Endothelial cell of umbilical vein (primary cell): ENCODE data around the gene SLC38A1. TPM values are rescaled to one million over a fixed set of nuclear protein-coding genes. Genes with fewer than 3 reads are reported as not detected.

Experiments
- BruUV-seq: library from RNA; stranded (reverse); fragments of 400-500 nt; replicated peaks from 2 replicates; lab custom pipeline; 2021; lab: Mats Ljungman, UMichigan
- CTCF ChIA-PET: fragments of 300-600, 350-600 bp; sonication (Branson Sonifier 250); formaldehyde crosslinking; loops from one replicate; lab custom pipeline; 2021; ENCODE audit warnings: antibody characterized with exemption, inconsistent platforms; lab: Charles Lee
- POLR2A ChIA-PET: fragments of 300-600, 350-600 bp; sonication (Branson Sonifier 250); formaldehyde crosslinking; loops from one replicate; lab custom pipeline; 2021; ENCODE audit warnings: antibody characterized with exemption, inconsistent platforms; lab: Charles Lee
- DNase-seq: peaks from one replicate; pipeline ENCODE4 v3.0.0-alpha.2; 2011; ENCODE audit warnings: low read depth, low spot score
- FAIRE-seq: peaks from 2 replicates; lab custom pipeline; 2011; peaks lifted over from hg19 to GRCh38; lab: Jason Lieb, UNC
- H2AFZ ChIP-seq: 2 replicates; pipeline ENCODE4 v1.6.0; 2012; ENCODE audit warnings: low read depth, low read length, control low read depth, inconsistent platforms
- H3K27ac ChIP-seq: 2 replicates; pipeline ENCODE4 v1.5.1; 2011; ENCODE audit warnings: low read depth, mild to moderate bottlenecking, control low read depth, low read length, moderate library complexity; ENCODE audit not compliant: insufficient read depth
- H3K27me3 ChIP-seq, 2 experiments: 2 replicates each; pipeline versions ENCODE4 v1.6.0 to v1.6.1; 2011; ENCODE audit warnings: low read length in 2 of 2, mixed read lengths in 1 of 2; ENCODE audit not compliant: control insufficient read depth in 2 of 2, insufficient read depth in 2 of 2
- H3K36me3 ChIP-seq, 2 experiments: 2 replicates in 1 of 2; 3 replicates in 1 of 2; pipeline ENCODE4 v1.5.1; 2011; ENCODE audit warnings: low read length in 2 of 2, mild to moderate bottlenecking in 1 of 2, moderate library complexity in 1 of 2; ENCODE audit not compliant: control insufficient read depth in 2 of 2, insufficient read depth in 2 of 2; ENCODE audit errors: extremely low read depth in 1 of 2
- H3K4me1 ChIP-seq: 3 replicates; pipeline ENCODE4 v1.5.1; 2011; ENCODE audit warnings: mild to moderate bottlenecking, low read length; ENCODE audit not compliant: control insufficient read depth, insufficient read depth; ENCODE audit errors: extremely low read depth
- H3K4me2 ChIP-seq: 2 replicates; pipeline ENCODE4 v1.6.1; 2011; ENCODE audit warnings: low read length, control low read depth, mixed read lengths; ENCODE audit not compliant: insufficient read depth
- H3K4me3 ChIP-seq, 3 experiments: fragments of 200-600 bp in 1 of 3; sonication (generic), shearing (Covaris generic) in 1 of 3; replicated peaks in 1 of 3; 2 replicates each; pipeline ENCODE4 v1.5.1; 2011 to 2016; ENCODE audit warnings: control low read depth in 3 of 3, low read length in 3 of 3, mild to moderate bottlenecking in 2 of 3, inconsistent platforms in 1 of 3, low read depth in 1 of 3, moderate library complexity in 1 of 3; ENCODE audit not compliant: insufficient read depth in 1 of 3
- H3K79me2 ChIP-seq: 2 replicates; pipeline ENCODE4 v1.6.0; 2012; ENCODE audit warnings: low read length, inconsistent platforms; ENCODE audit not compliant: control insufficient read depth, insufficient read depth
- H3K9ac ChIP-seq: replicated peaks from 2 replicates; pipeline ENCODE3; 2011; ENCODE audit warnings: low read length, control low read depth; ENCODE audit not compliant: insufficient read depth; ENCODE audit errors: extremely low read depth
- H3K9me1 ChIP-seq: replicated peaks from 3 replicates; pipeline ENCODE4 v1.6.0; 2011; ENCODE audit warnings: mild to moderate bottlenecking, low read length; ENCODE audit not compliant: control insufficient read depth, insufficient read depth; ENCODE audit errors: extremely low read depth
- H3K9me3 ChIP-seq: replicated peaks from 2 replicates; pipeline ENCODE4 v1.5.1; 2012; ENCODE audit warnings: low read length, inconsistent platforms; ENCODE audit not compliant: control insufficient read depth, insufficient read depth
- H4K20me1 ChIP-seq: replicated peaks from 2 replicates; pipeline ENCODE3; 2011; ENCODE audit warnings: mild to moderate bottlenecking, low read length; ENCODE audit not compliant: control insufficient read depth, insufficient read depth; ENCODE audit errors: extremely low read depth
- CTCF ChIP-seq, 2 donors: IDR thresholded peaks; 1 replicate in 1 of 2; 2 replicates in 1 of 2; pipeline ENCODE4 v1.5.1; 2011; ENCODE audit warnings: low read length in 2 of 2, mild to moderate bottlenecking in 2 of 2, moderate library complexity in 2 of 2, control low read depth in 1 of 2, inconsistent platforms in 1 of 2, low read depth in 1 of 2; ENCODE audit not compliant: insufficient read depth in 1 of 2; ENCODE audit errors: extremely low read depth in 1 of 2
- FOS ChIP-seq: IDR thresholded peaks from 2 replicates; pipeline ENCODE4 v1.6.1; 2011; ENCODE audit warnings: mild to moderate bottlenecking, low read length, moderate library complexity, borderline replicate concordance; ENCODE audit not compliant: insufficient read depth
- GATA2 ChIP-seq: IDR thresholded peaks from 2 replicates; pipeline ENCODE4 v1.7.0; 2011; ENCODE audit warnings: low read depth, mild to moderate bottlenecking, moderate library complexity, mixed read lengths, low read length; ENCODE audit not compliant: insufficient read length, insufficient read depth
- MYC ChIP-seq: IDR thresholded peaks from one replicate; pipeline ENCODE4 v1.6.1; 2011; ENCODE audit warnings: mild to moderate bottlenecking, low read depth, low read length
- POLR2A ChIP-seq: IDR thresholded peaks from 2 replicates; pipeline ENCODE4 v1.6.1; 2012; ENCODE audit warnings: low read depth, mild to moderate bottlenecking, control low read depth, low read length
- POLR2AphosphoS5 ChIP-seq: IDR thresholded peaks from 2 replicates; pipeline ENCODE4 v1.6.1; 2012; ENCODE audit warnings: low read depth, mild to moderate bottlenecking, control low read depth, low read length, moderate library complexity; ENCODE audit not compliant: insufficient read depth
- dilution Hi-C: fragments of 300-500 bp; cut with MboI; formaldehyde crosslinking; loops from one replicate; pipeline ENCODE4 v1.15.0; 2019; ENCODE audit warnings: low sequenced_read_pairs; ENCODE audit not compliant: extremely low pct_ligation_motif_present
- intact Hi-C: fragments of 100-400 bp; cut with micrococcal nuclease; formaldehyde crosslinking; loops from one replicate; pipeline ENCODE4 v1.10.0; 2022
- polyA plus RNA-seq, 4 experiments: library from polyadenylated mRNA; depleted of rRNA in 3 of 4; stranded (reverse) in 3 of 4; unstranded in 1 of 4; fragments of >200 nt; gene quantifications; 2 replicates each; pipeline versions ENCODE4 v1.2.1 to v1.2.3, GENCODE V29; 2011 to 2012; ENCODE audit warnings: missing spikeins in 1 of 4
- total RNA-seq: library from RNA; stranded (reverse); gene quantifications from 2 replicates; pipeline ENCODE4 v1.2.3, GENCODE V29; 2021

Gene SLC38A1
- total and polyA plus RNA-seq, 2 donors (not counting 3 experiments of a cell fraction or from before 2014, with no cell fraction given), result 23.6 to 86.4 TPM

GRCh38 chr12:46181465-46181864 is 87.4 kb downstream of the SLC38A1 start:
- BruUV-seq, result no TSS peak
- FAIRE-seq (no peak), DNase-seq (no peak)
- Histone ChIP-seq H4K20me1 (no peaks in the 10 kb centered on the region), H3K4me3 (no peak overlapping the region), H3K9me1 (no peaks in the 10 kb centered on the region), H3K79me2 (no peaks in the 10 kb centered on the region), H3K4me2 (no peak overlapping the region), H2AFZ (no peak overlapping the region), H3K27ac (no peak overlapping the region), H3K9me3 (no peaks in the 10 kb centered on the region), H3K27me3 (no peaks in the 10 kb centered on the region), H3K9ac (no peak overlapping the region), H3K4me1 (peaks cover 4% of the 10 kb centered on the region), H3K36me3 (no peaks in the 10 kb centered on the region)
- POLR2A ChIA-PET, result no interaction called here
- no peak for TF ChIP-seq MYC
- TF ChIP-seq POLR2A, result no peak
- no peak for TF ChIP-seq CTCF (IDR thresholded peaks at IDR 0.05; ENCODE audit: extremely low read depth in 1 of 2, insufficient read depth in 1 of 2, low read depth in 1 of 2, low read length in 2 of 2)
- TF ChIP-seq POLR2AphosphoS5, result no peak
- TF ChIP-seq FOS, result no peak
- TF ChIP-seq GATA2, result no peak
- dilution Hi-C loops, result no loop called here
- intact Hi-C loops, result no loop called here
- CTCF ChIA-PET, result interaction anchor here (0.9 kb wide), 1 partner anchor 12 kb away, joined by 3 read pairs; no protein-coding TSS in a partner anchor
